Endothelial cell of umbilical vein (primary cell): ENCODE measurements around the gene TMPRSS13. TPM values are rescaled to one million over a fixed set of nuclear protein-coding genes. Genes with fewer than 3 reads are reported as not detected.

Source experiments
- BruUV-seq: library from RNA; stranded (reverse); fragments of 400-500 nt; replicated peaks from 2 replicates; lab custom pipeline; 2021; lab: Mats Ljungman, UMichigan
- CTCF ChIA-PET: fragments of 300-600, 350-600 bp; sonication (Branson Sonifier 250); formaldehyde crosslinking; loops from one replicate; lab custom pipeline; 2021; ENCODE audit warnings: antibody characterized with exemption, inconsistent platforms; lab: Charles Lee
- POLR2A ChIA-PET: fragments of 300-600, 350-600 bp; sonication (Branson Sonifier 250); formaldehyde crosslinking; loops from one replicate; lab custom pipeline; 2021; ENCODE audit warnings: antibody characterized with exemption, inconsistent platforms; lab: Charles Lee
- DNase-seq: peaks from one replicate; pipeline ENCODE4 v3.0.0-alpha.2; 2011; ENCODE audit warnings: low read depth, low spot score
- FAIRE-seq: peaks from 2 replicates; lab custom pipeline; 2011; peaks lifted over from hg19 to GRCh38; lab: Jason Lieb, UNC
- H2AFZ ChIP-seq: 2 replicates; pipeline ENCODE4 v1.6.0; 2012; ENCODE audit warnings: low read depth, low read length, control low read depth, inconsistent platforms
- H3K27ac ChIP-seq: 2 replicates; pipeline ENCODE4 v1.5.1; 2011; ENCODE audit warnings: low read depth, mild to moderate bottlenecking, control low read depth, low read length, moderate library complexity; ENCODE audit not compliant: insufficient read depth
- H3K27me3 ChIP-seq, 2 experiments: 2 replicates each; pipeline versions ENCODE4 v1.6.0 to v1.6.1; 2011; ENCODE audit warnings: low read length in 2 of 2, mixed read lengths in 1 of 2; ENCODE audit not compliant: control insufficient read depth in 2 of 2, insufficient read depth in 2 of 2
- H3K36me3 ChIP-seq, 2 experiments: 2 replicates in 1 of 2; 3 replicates in 1 of 2; pipeline ENCODE4 v1.5.1; 2011; ENCODE audit warnings: low read length in 2 of 2, mild to moderate bottlenecking in 1 of 2, moderate library complexity in 1 of 2; ENCODE audit not compliant: control insufficient read depth in 2 of 2, insufficient read depth in 2 of 2; ENCODE audit errors: extremely low read depth in 1 of 2
- H3K4me1 ChIP-seq: 3 replicates; pipeline ENCODE4 v1.5.1; 2011; ENCODE audit warnings: mild to moderate bottlenecking, low read length; ENCODE audit not compliant: control insufficient read depth, insufficient read depth; ENCODE audit errors: extremely low read depth
- H3K4me2 ChIP-seq: 2 replicates; pipeline ENCODE4 v1.6.1; 2011; ENCODE audit warnings: low read length, control low read depth, mixed read lengths; ENCODE audit not compliant: insufficient read depth
- H3K4me3 ChIP-seq, 3 experiments: fragments of 200-600 bp in 1 of 3; sonication (generic), shearing (Covaris generic) in 1 of 3; replicated peaks in 1 of 3; 2 replicates each; pipeline ENCODE4 v1.5.1; 2011 to 2016; ENCODE audit warnings: control low read depth in 3 of 3, low read length in 3 of 3, mild to moderate bottlenecking in 2 of 3, inconsistent platforms in 1 of 3, low read depth in 1 of 3, moderate library complexity in 1 of 3; ENCODE audit not compliant: insufficient read depth in 1 of 3
- H3K79me2 ChIP-seq: 2 replicates; pipeline ENCODE4 v1.6.0; 2012; ENCODE audit warnings: low read length, inconsistent platforms; ENCODE audit not compliant: control insufficient read depth, insufficient read depth
- H3K9ac ChIP-seq: replicated peaks from 2 replicates; pipeline ENCODE3; 2011; ENCODE audit warnings: low read length, control low read depth; ENCODE audit not compliant: insufficient read depth; ENCODE audit errors: extremely low read depth
- H3K9me1 ChIP-seq: replicated peaks from 3 replicates; pipeline ENCODE4 v1.6.0; 2011; ENCODE audit warnings: mild to moderate bottlenecking, low read length; ENCODE audit not compliant: control insufficient read depth, insufficient read depth; ENCODE audit errors: extremely low read depth
- H3K9me3 ChIP-seq: replicated peaks from 2 replicates; pipeline ENCODE4 v1.5.1; 2012; ENCODE audit warnings: low read length, inconsistent platforms; ENCODE audit not compliant: control insufficient read depth, insufficient read depth
- H4K20me1 ChIP-seq: replicated peaks from 2 replicates; pipeline ENCODE3; 2011; ENCODE audit warnings: mild to moderate bottlenecking, low read length; ENCODE audit not compliant: control insufficient read depth, insufficient read depth; ENCODE audit errors: extremely low read depth
- CTCF ChIP-seq, 2 donors: IDR thresholded peaks; 1 replicate in 1 of 2; 2 replicates in 1 of 2; pipeline ENCODE4 v1.5.1; 2011; ENCODE audit warnings: low read length in 2 of 2, mild to moderate bottlenecking in 2 of 2, moderate library complexity in 2 of 2, control low read depth in 1 of 2, inconsistent platforms in 1 of 2, low read depth in 1 of 2; ENCODE audit not compliant: insufficient read depth in 1 of 2; ENCODE audit errors: extremely low read depth in 1 of 2
- EZH2 ChIP-seq: IDR thresholded peaks from 2 replicates; pipeline ENCODE4 v1.6.1; 2012; ENCODE audit warnings: borderline replicate concordance, low read depth, mild to moderate bottlenecking, moderate library complexity, low read length, inconsistent platforms; ENCODE audit not compliant: severe bottlenecking
- FOS ChIP-seq: IDR thresholded peaks from 2 replicates; pipeline ENCODE4 v1.6.1; 2011; ENCODE audit warnings: mild to moderate bottlenecking, low read length, moderate library complexity, borderline replicate concordance; ENCODE audit not compliant: insufficient read depth
- GATA2 ChIP-seq: IDR thresholded peaks from 2 replicates; pipeline ENCODE4 v1.7.0; 2011; ENCODE audit warnings: low read depth, mild to moderate bottlenecking, moderate library complexity, mixed read lengths, low read length; ENCODE audit not compliant: insufficient read length, insufficient read depth
- JUN ChIP-seq: IDR thresholded peaks from 2 replicates; pipeline ENCODE4 v1.6.1; 2011; ENCODE audit warnings: borderline replicate concordance, low read depth; ENCODE audit not compliant: insufficient read length, insufficient read depth
- MAX ChIP-seq: IDR thresholded peaks from 2 replicates; pipeline ENCODE4 v1.6.1; 2011; ENCODE audit not compliant: insufficient read depth, insufficient read length
- MYC ChIP-seq: IDR thresholded peaks from one replicate; pipeline ENCODE4 v1.6.1; 2011; ENCODE audit warnings: mild to moderate bottlenecking, low read depth, low read length
- POLR2A ChIP-seq: IDR thresholded peaks from 2 replicates; pipeline ENCODE4 v1.6.1; 2012; ENCODE audit warnings: low read depth, mild to moderate bottlenecking, control low read depth, low read length
- POLR2AphosphoS5 ChIP-seq: IDR thresholded peaks from 2 replicates; pipeline ENCODE4 v1.6.1; 2012; ENCODE audit warnings: low read depth, mild to moderate bottlenecking, control low read depth, low read length, moderate library complexity; ENCODE audit not compliant: insufficient read depth
- dilution Hi-C: fragments of 300-500 bp; cut with MboI; formaldehyde crosslinking; loops from one replicate; pipeline ENCODE4 v1.15.0; 2019; ENCODE audit warnings: low sequenced_read_pairs; ENCODE audit not compliant: extremely low pct_ligation_motif_present
- intact Hi-C: fragments of 100-400 bp; cut with micrococcal nuclease; formaldehyde crosslinking; loops from one replicate; pipeline ENCODE4 v1.10.0; 2022
- polyA plus RNA-seq, 4 experiments: library from polyadenylated mRNA; depleted of rRNA in 3 of 4; stranded (reverse) in 3 of 4; unstranded in 1 of 4; fragments of >200 nt; gene quantifications; 2 replicates each; pipeline versions ENCODE4 v1.2.1 to v1.2.3, GENCODE V29; 2011 to 2012; ENCODE audit warnings: missing spikeins in 1 of 4
- total RNA-seq: library from RNA; stranded (reverse); gene quantifications from 2 replicates; pipeline ENCODE4 v1.2.3, GENCODE V29; 2021

The TMPRSS13 gene
- total and polyA plus RNA-seq, 2 donors (not counting 3 experiments of a cell fraction or from before 2014, with no cell fraction given) = 0.22 to 0.46 TPM

GRCh38 chr11:117916956-117917355, 12.2 kb downstream of the TMPRSS13 start:
- POLR2A ChIA-PET = no interaction called here
- Histone ChIP-seq H3K9me1 (no peaks in the 10 kb centered on the region), H2AFZ (no peak overlapping the region), H3K9me3 (no peaks in the 10 kb centered on the region), H3K4me3 (no peak overlapping the region), H3K27ac (no peak overlapping the region), H4K20me1 (no peaks in the 10 kb centered on the region), H3K36me3 (no peaks in the 10 kb centered on the region), H3K4me2 (no peak overlapping the region), H3K27me3 (no peaks in the 10 kb centered on the region), H3K4me1 (no peaks in the 10 kb centered on the region), H3K79me2 (no peaks in the 10 kb centered on the region), H3K9ac (no peak overlapping the region)
- FAIRE-seq (no peak), DNase-seq (no peak)
- TF ChIP-seq FOS (no peak), JUN (no peak), POLR2A (no peak), CTCF (IDR thresholded peaks at IDR 0.05; ENCODE audit: extremely low read depth in 1 of 2, insufficient read depth in 1 of 2, low read depth in 1 of 2, low read length in 2 of 2) (no peak), POLR2AphosphoS5 (no peak), MAX (no peak), GATA2 (no peak), EZH2 (no peak), MYC (no peak)
- dilution Hi-C loops = no loop called here
- CTCF ChIA-PET = interaction anchor here (0.7 to 1.5 kb wide), 3 partner anchors 12 to 54 kb away, joined by 3 to 9 read pairs (median 3); no protein-coding TSS in a partner anchor
- BruUV-seq = no TSS peak
- intact Hi-C loops = no loop called here
